ENCODE results near the gene IARS2. TPM values are rescaled to one million over a fixed set of nuclear protein-coding genes. Genes with fewer than 3 reads are reported as not detected.
"Not testable (repeated sequence)": the region's sequence is repeated elsewhere in the genome, so short reads cannot be mapped to it uniquely, and the experiment has no call there.

The IARS2 gene
- total and polyA plus RNA-seq, 4 experiments from 2014 or later: 46.0 to 88.8 (median 60.5) TPM

DNA sequence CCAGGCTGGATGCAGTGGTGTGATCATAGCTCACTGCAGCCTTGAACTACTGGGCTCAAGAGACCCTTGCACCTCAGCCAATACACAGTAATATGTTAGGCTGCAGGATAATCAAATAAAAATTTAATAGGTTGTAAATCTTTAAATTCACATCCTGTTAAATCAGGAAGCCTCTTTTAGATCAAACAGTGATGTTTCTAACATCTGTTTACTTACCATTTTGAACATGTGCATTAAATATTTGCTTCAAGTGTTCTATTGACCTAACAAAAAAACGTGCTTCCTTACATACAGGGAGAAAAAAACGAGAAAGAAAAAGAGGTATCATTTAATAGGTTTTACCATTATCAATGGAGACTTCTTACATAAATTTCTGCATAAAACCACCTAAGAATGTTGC, 70.6 kb downstream of the IARS2 start:
- DNase-seq: no peak
- Mint-ChIP-seq H3K9me3 (no peaks in the 10 kb centered on the region), H3K27ac (no peak overlapping the region), H3K4me3 (no peak overlapping the region), H3K36me3 (peaks cover 51 to 54% of the 10 kb centered on the region in 2 donors), H3K4me1 (peaks cover 0 to 4% (median 0%) of the 10 kb centered on the region in 4 donors), H3K27me3 (no peaks in the 10 kb centered on the region)
- no peak overlapping the region for H3K27ac ChIP-seq (ENCODE audit: low read depth, low read length)
- ChIA-PET POLR2A (ENCODE audit: partially characterized antibody) (no interaction called here), CTCF (ENCODE audit: partially characterized antibody) (interaction anchor here (1.4 to 1.6 kb wide), 2 partner anchors 21 to 26 kb away, joined by 3 read pairs; no protein-coding TSS in a partner anchor)
- H3K27me3 ChIP-seq (ENCODE audit: insufficient read depth, low read length): no peaks in the 10 kb centered on the region
- intact Hi-C loops (cut with micrococcal nuclease): no loop called here
- H3K9me3 ChIP-seq (ENCODE audit: control insufficient read depth in 1 of 2, low read length in 2 of 2): no peaks in the 10 kb centered on the region
- H3K4me1 ChIP-seq (ENCODE audit: insufficient read depth, low read length): no peaks in the 10 kb centered on the region
- H3K36me3 ChIP-seq (ENCODE audit: insufficient read depth, low read length): peaks cover 24% of the 10 kb centered on the region
- no peak overlapping the region for H3K4me3 ChIP-seq (ENCODE audit: low read length in 2 of 2)

DNA sequence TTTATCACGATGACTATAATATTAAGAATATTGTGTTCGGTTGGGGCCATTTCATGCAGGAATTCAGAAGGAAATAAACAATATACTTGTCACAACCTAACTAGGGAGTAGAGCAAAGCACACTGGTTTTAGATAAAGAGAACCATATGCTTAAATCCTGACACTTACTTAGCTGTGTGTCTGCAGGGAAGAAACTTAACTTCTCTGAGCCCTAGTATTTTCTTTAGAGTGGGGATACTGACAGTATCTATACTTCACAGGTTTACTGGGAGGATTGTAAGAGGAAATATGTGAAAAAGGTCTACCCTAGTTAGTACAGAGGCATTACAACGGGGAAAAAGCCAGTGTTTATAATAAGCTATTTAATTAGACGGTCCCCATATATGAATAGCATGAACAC, 72.9 kb downstream of the IARS2 start:
- no peak for DNase-seq
- no peaks in the 10 kb centered on the region for H3K9me3 ChIP-seq (ENCODE audit: control insufficient read depth in 1 of 2, low read length in 2 of 2)
- H3K4me3 ChIP-seq (ENCODE audit: low read length in 2 of 2): no peak overlapping the region
- ChIA-PET POLR2A (ENCODE audit: partially characterized antibody) (no interaction called here), CTCF (ENCODE audit: partially characterized antibody) (interaction anchor here (0.6 to 0.9 kb wide), 2 partner anchors 22 to 32 kb away, joined by 3 read pairs; no protein-coding TSS in a partner anchor)
- intact Hi-C loops (cut with micrococcal nuclease): no loop called here
- no peak overlapping the region for H3K27ac ChIP-seq (ENCODE audit: low read depth, low read length)
- peaks cover 61 to 63% of the 10 kb centered on the region in 2 donors for H3K36me3 Mint-ChIP-seq
- peaks cover 0 to 4% (median 0%) of the 10 kb centered on the region in 8 donors for H3K9me3 Mint-ChIP-seq
- no peaks in the 10 kb centered on the region for H3K27me3 ChIP-seq (ENCODE audit: insufficient read depth, low read length)
- no peak overlapping the region for H3K4me3 Mint-ChIP-seq
- H3K27ac Mint-ChIP-seq: peak overlapping the region in 1 of 7 donors; percentile 9
- no peaks in the 10 kb centered on the region for H3K4me1 Mint-ChIP-seq
- H3K36me3 ChIP-seq (ENCODE audit: insufficient read depth, low read length): peaks cover 38% of the 10 kb centered on the region
- no peaks in the 10 kb centered on the region for H3K4me1 ChIP-seq (ENCODE audit: insufficient read depth, low read length)
- H3K27me3 Mint-ChIP-seq: no peaks in the 10 kb centered on the region

DNA sequence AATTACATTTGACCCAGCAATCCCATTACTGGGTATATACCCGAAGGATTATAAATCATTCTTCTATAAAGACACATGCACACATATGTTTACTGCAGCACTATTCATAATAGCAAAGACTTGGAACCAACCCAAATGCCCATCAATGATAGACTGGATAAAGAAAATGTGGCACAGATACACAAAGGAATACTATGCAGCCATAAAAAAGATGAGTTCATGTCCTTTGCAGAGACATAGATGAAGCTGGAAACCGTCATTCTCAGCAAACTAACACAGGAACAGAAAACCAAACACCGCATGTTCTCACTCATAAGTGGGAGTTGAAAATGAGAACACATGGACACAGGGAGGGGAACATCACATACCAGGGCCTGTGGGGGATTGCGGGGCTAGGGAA, 76.0 kb downstream of the IARS2 start:
- H3K4me3 ChIP-seq (ENCODE audit: low read length in 2 of 2); H3K4me1 ChIP-seq (ENCODE audit: insufficient read depth, low read length); H3K4me3 Mint-ChIP-seq; intact Hi-C loops (cut with micrococcal nuclease); H3K27me3 Mint-ChIP-seq; H3K9me3 ChIP-seq (ENCODE audit: control insufficient read depth in 1 of 2, low read length in 2 of 2); CTCF ChIA-PET (ENCODE audit: partially characterized antibody); H3K27ac Mint-ChIP-seq; H3K27ac ChIP-seq (ENCODE audit: low read depth, low read length); DNase-seq; H3K27me3 ChIP-seq (ENCODE audit: insufficient read depth, low read length); H3K9me3 Mint-ChIP-seq; H3K4me1 Mint-ChIP-seq; POLR2A ChIA-PET (ENCODE audit: partially characterized antibody): not testable (repeated sequence)
- peaks cover 42% of the 10 kb centered on the region for H3K36me3 ChIP-seq (ENCODE audit: insufficient read depth, low read length)
- H3K36me3 Mint-ChIP-seq: peaks cover 71 to 74% of the 10 kb centered on the region in 2 donors

GRCh38 chr1:220170836-220171526, 77.0 kb downstream of the IARS2 start:
- Mint-ChIP-seq H3K27ac (peak overlapping the region in 1 of 7 donors; percentile 65), H3K4me3 (no peak overlapping the region), H3K27me3 (no peaks in the 10 kb centered on the region), H3K36me3 (peaks cover 73 to 75% of the 10 kb centered on the region in 2 donors), H3K4me1 (peaks cover 0 to 2% (median 0%) of the 10 kb centered on the region in 4 donors), H3K9me3 (peaks cover 0 to 4% (median 0%) of the 10 kb centered on the region in 8 donors)
- Histone ChIP-seq H3K27ac (ENCODE audit: low read depth, low read length) (no peak overlapping the region), H3K4me3 (ENCODE audit: low read length in 2 of 2) (no peak overlapping the region), H3K36me3 (ENCODE audit: insufficient read depth, low read length) (peaks cover 41% of the 10 kb centered on the region), H3K4me1 (ENCODE audit: insufficient read depth, low read length) (no peaks in the 10 kb centered on the region), H3K9me3 (ENCODE audit: control insufficient read depth in 1 of 2, low read length in 2 of 2) (no peaks in the 10 kb centered on the region), H3K27me3 (ENCODE audit: insufficient read depth, low read length) (no peaks in the 10 kb centered on the region)
- DNase-seq: no peak
- ChIA-PET POLR2A (ENCODE audit: partially characterized antibody) (no interaction called here), CTCF (ENCODE audit: partially characterized antibody) (interaction anchor here (1.1 kb wide), 1 partner anchor 16 kb away, joined by 3 read pairs; no protein-coding TSS in a partner anchor)
- intact Hi-C loops (cut with micrococcal nuclease): no loop called here

DNA sequence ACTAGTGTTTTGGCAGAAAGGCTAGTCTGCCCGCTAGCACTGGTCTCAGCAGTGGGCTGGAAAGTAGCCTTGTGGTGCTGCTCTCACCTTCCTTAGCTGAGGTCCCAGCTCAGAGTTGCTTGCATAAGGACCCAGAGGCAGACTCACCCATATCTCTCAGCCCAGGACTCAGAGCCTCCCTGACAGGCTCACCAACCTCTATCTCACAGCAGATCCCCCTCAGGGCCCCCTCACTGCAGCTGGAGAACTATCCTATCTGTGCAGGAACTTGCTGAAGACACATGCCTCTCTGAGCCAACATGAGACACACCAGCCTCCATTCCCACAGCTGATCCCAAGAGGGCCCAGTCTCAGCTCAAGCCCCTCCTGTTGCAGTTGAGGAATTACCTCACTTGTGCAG, 82.6 kb downstream of the IARS2 start:
- peaks cover 22% of the 10 kb centered on the region for H3K36me3 ChIP-seq (ENCODE audit: insufficient read depth, low read length)

GRCh38 chr1:220182111-220182510, 88.2 kb downstream of the IARS2 start:
- Mint-ChIP-seq H3K9me3 (no peaks in the 10 kb centered on the region), H3K27ac (peak overlapping the region in 2 of 7 donors; percentile 0 to 62), H3K27me3 (no peaks in the 10 kb centered on the region), H3K4me3 (no peak overlapping the region), H3K36me3 (peaks cover 45 to 61% of the 10 kb centered on the region in 2 donors), H3K4me1 (peaks cover 0 to 7% (median 2%) of the 10 kb centered on the region in 4 donors)
- POLR2A ChIA-PET (ENCODE audit: partially characterized antibody): no interaction called here
- no peaks in the 10 kb centered on the region for H3K4me1 ChIP-seq (ENCODE audit: insufficient read depth, low read length)
- H3K27me3 ChIP-seq (ENCODE audit: insufficient read depth, low read length): no peaks in the 10 kb centered on the region
- DNase-seq: no peak
- no peak overlapping the region for H3K27ac ChIP-seq (ENCODE audit: low read depth, low read length)
- H3K4me3 ChIP-seq (ENCODE audit: low read length in 2 of 2): no peak overlapping the region
- no peaks in the 10 kb centered on the region for H3K9me3 ChIP-seq (ENCODE audit: control insufficient read depth in 1 of 2, low read length in 2 of 2)
- CTCF ChIA-PET (ENCODE audit: partially characterized antibody): no interaction called here
- H3K36me3 ChIP-seq (ENCODE audit: insufficient read depth, low read length): peaks cover 16% of the 10 kb centered on the region
- intact Hi-C loops (cut with micrococcal nuclease): no loop called here

More for the DNA sequence above, 82.6 kb downstream of the IARS2 start:
- no peaks in the 10 kb centered on the region for H3K27me3 Mint-ChIP-seq
- intact Hi-C loops (cut with micrococcal nuclease): no loop called here
- H3K36me3 Mint-ChIP-seq: peaks cover 76 to 78% of the 10 kb centered on the region in 2 donors
- peak overlapping the region in 3 of 7 donors; percentile 29 to 58 (median 39) for H3K27ac Mint-ChIP-seq
- POLR2A ChIA-PET (ENCODE audit: partially characterized antibody): no interaction called here
- CTCF ChIA-PET (ENCODE audit: partially characterized antibody): interaction anchor here (1.2 kb wide), 1 partner anchor 15 kb away, joined by 4 read pairs; no protein-coding TSS in a partner anchor
- H3K27me3 ChIP-seq (ENCODE audit: insufficient read depth, low read length): no peaks in the 10 kb centered on the region
- no peak overlapping the region for H3K4me3 ChIP-seq (ENCODE audit: low read length in 2 of 2)
- peaks cover 0 to 2% (median 0%) of the 10 kb centered on the region in 8 donors for H3K9me3 Mint-ChIP-seq
- no peaks in the 10 kb centered on the region for H3K4me1 ChIP-seq (ENCODE audit: insufficient read depth, low read length)
- peaks cover 0 to 8% (median 5%) of the 10 kb centered on the region in 4 donors for H3K4me1 Mint-ChIP-seq
- H3K9me3 ChIP-seq (ENCODE audit: control insufficient read depth in 1 of 2, low read length in 2 of 2): no peaks in the 10 kb centered on the region
- DNase-seq: no peak
- peak overlapping the region in 1 of 8 donors; percentile 21 for H3K4me3 Mint-ChIP-seq
- no peak overlapping the region for H3K27ac ChIP-seq (ENCODE audit: low read depth, low read length)

GRCh38 chr1:220182656-220183055, 88.7 kb downstream of the IARS2 start:
- POLR2A ChIA-PET (ENCODE audit: partially characterized antibody): no interaction called here
- no peaks in the 10 kb centered on the region for H3K4me1 ChIP-seq (ENCODE audit: insufficient read depth, low read length)
- Mint-ChIP-seq H3K27me3 (no peaks in the 10 kb centered on the region), H3K4me1 (peaks cover 0 to 7% (median 2%) of the 10 kb centered on the region in 4 donors), H3K9me3 (no peaks in the 10 kb centered on the region), H3K36me3 (peaks cover 44 to 61% of the 10 kb centered on the region in 2 donors), H3K27ac (peak overlapping the region in 4 of 7 donors; percentile 2 to 62 (median 18)), H3K4me3 (no peak overlapping the region)
- H3K4me3 ChIP-seq (ENCODE audit: low read length in 2 of 2): no peak overlapping the region
- no peaks in the 10 kb centered on the region for H3K9me3 ChIP-seq (ENCODE audit: control insufficient read depth in 1 of 2, low read length in 2 of 2)
- DNase-seq: no peak
- peaks cover 18% of the 10 kb centered on the region for H3K36me3 ChIP-seq (ENCODE audit: insufficient read depth, low read length)
- CTCF ChIA-PET (ENCODE audit: partially characterized antibody): no interaction called here
- intact Hi-C loops (cut with micrococcal nuclease): no loop called here
- no peaks in the 10 kb centered on the region for H3K27me3 ChIP-seq (ENCODE audit: insufficient read depth, low read length)
- H3K27ac ChIP-seq (ENCODE audit: low read depth, low read length): no peak overlapping the region
